GM19099 (cell line): ENCODE measurements around the gene TMOD2.

ENCODE experiments used
- POLR2A ChIP-seq: IDR thresholded peaks from 3 replicates; pipeline ENCODE4 v1.6.1; 2011; ENCODE audit warnings: low read depth; ENCODE audit not compliant: insufficient read length; ENCODE audit errors: extremely low read depth

TMOD2 gene

DNA sequence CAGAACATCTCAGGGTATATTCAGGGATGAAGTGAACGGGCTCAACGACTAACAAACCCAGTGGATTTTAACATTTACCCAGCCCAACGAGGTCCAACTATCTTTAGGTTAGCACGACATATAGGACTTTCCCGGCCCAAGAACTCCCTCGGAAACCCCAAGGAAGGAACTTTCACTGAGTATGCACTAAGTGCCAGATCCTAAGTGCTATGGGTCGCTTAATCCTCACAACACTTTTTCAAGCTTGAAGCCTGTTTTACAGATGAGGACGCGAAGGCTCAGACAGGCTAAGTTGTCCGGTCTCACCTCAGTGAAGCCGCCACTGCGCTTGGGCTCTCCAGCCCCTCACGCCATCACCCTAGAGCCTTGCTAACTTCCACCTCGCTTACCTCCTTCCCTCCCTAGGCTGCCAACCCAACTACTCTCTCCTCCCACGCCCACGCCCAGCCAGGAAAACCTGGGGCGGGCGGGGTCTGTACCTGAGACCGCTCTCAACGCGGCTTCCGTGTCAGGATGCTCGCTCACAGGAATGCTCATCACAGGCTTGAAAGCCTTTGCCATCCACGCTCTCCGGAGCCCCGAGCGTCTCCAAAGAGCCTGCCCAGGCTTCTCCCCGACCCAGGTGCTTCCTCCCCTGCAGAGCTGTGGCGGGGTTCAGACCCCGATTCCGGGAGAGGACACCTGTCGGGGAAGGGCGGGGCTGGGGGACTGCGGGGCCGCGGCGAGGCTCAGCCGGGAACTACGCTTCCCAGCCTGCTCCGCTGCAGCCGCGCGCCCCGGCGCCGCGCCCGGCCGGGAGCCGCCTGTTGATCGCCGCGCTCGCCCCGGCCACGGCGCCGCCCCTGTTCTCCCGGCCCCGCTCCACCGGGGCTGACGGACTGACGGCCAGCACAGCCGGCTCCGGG lies at the start of gene TMOD2:
Gene TMOD2 (plus strand): TSS at position 806 of the 905 bp plus-strand sequence. CDS start 14,845 bp downstream, outside the sequence.
- peak; percentile 39 for TF ChIP-seq POLR2A

- no peak for TF ChIP-seq POLR2A
Observed at GRCh38 chr15:51702710-51703109, 48.7 kb upstream of the TMOD2 start.

GRCh38 chr15:51706291-51706690 lies 45.1 kb upstream of the TMOD2 start:
- TF ChIP-seq POLR2A: no peak

- TF ChIP-seq POLR2A: no peak
Observed at GRCh38 chr15:51706926-51707608, 44.3 kb upstream of the TMOD2 start.

DNA sequence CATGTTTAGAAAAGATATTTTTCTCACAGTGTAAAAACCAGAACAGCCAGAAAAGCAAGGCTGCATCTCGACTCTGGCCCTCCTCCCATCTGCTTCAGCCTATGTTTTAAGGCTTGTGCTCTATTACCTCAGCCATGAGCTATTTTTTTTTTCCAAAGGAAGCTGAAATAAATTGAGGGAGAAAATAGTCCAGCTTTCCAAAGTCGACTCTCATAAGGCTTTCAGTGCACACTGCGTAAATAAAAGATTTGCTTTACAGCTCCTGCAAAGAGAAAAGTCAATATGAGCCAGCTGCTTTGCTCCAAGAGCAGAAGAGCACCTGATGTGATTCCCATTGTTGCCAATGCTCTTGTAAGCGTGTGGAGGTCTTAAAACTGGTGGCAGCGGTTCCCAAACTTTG lies 43.4 kb upstream of the TMOD2 start:
- no peak for TF ChIP-seq POLR2A

GRCh38 chr15:51709031-51709430 lies 42.4 kb upstream of the TMOD2 start:
- TF ChIP-seq POLR2A: no peak

- TF ChIP-seq POLR2A: no peak
Observed at GRCh38 chr15:51714162-51714561, 37.2 kb upstream of the TMOD2 start.

GRCh38 chr15:51714911-51715310 lies 36.5 kb upstream of the TMOD2 start:
- no peak for TF ChIP-seq POLR2A

GRCh38 chr15:51718219-51718618 lies 33.2 kb upstream of the TMOD2 start:
- no peak for TF ChIP-seq POLR2A

- TF ChIP-seq POLR2A: no peak
Observed at GRCh38 chr15:51718746-51719145, 32.7 kb upstream of the TMOD2 start.

DNA sequence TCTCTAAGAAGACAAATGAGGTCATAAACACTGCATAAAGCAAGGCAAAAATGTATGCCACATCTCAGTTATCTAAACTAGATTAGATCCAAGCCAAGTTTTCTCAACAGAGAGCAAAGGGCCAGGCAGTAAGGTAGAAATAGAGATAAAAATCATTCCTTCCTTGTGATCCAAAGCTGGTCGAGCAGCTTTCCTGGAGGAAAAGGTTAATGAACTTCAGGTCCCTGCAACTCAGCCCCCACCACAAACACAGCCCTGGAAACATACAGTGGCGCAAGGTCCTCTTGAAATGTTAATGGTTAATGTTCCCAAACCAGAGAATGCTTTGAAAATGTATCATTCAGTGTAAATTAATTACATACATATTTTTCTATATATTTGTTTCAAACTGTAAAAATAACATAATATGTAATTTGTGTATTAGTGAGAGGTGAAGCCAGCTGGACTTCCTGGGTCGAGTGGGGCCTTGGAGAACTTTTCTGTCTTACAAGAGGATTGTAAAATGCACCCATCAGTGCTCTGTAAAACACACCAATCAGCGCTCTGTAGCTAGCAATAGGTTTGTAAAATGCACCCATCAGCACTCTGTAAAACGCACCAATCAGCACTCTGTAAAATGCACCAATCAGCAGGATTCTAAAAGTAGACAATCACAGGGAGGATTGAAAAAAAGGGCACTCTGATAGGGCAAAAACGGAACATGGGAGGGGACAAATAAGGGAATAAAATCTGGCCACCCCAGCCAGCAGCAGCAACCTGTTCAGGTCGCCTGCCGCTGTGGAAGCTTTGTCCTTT lies 31.0 kb upstream of the TMOD2 start:
- no peak for TF ChIP-seq POLR2A

DNA sequence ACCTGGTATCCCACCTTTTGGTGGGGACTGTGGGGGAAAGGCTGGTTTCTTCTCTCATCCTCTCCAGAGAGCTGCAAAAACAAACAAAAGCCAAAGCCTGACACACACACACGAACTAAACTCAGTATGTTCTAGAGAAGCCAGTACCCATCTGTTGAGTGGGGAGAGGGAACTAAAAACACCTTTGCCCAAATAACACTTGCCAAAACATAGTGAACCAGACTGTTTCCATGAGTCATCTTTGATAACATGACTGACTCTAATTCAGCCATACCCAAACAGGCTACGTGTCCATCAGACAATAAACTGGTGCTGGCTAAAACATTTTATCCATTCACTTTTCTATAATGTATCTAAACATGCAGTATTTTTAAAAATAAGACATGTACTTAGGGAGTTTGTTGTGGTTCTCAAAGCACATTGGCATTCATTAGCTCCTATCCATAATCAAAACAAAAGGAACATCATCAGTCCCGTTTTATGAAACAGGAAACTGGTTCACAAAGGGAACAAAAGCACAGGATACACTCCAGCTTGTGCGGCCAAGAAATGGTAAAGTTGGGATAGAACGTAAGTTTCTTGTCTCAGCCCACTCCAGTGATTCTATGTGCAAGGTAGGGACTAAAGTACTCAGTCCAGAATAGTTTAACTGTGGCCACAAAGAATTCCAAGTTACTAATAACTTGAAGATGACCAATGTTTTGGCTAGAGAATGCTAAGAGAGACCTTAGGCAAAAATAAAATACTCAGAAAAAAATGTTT lies 30.0 kb upstream of the TMOD2 start:
- no peak for TF ChIP-seq POLR2A

DNA sequence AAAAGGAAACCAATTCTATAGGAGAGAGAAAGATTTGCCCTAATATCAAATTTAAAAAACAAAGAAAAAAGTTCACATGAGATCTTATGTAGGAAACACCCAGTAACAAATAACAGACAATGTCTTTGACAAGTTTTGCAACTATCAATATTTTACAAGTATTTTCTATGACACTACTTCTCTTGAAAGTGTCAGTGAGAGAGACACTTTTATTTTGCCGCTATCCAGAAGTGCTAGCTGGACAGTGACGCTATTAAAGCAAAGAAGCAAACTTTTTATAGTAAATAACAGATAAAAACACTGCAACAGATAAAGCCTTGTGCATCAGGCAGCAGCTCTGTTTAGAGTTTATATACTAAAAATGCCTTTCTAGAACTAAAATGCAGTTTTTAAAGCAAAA lies 27.2 kb upstream of the TMOD2 start:
- TF ChIP-seq POLR2A: no peak

- no peak for TF ChIP-seq POLR2A
Observed at GRCh38 chr15:51724673-51725072, 26.7 kb upstream of the TMOD2 start.

DNA sequence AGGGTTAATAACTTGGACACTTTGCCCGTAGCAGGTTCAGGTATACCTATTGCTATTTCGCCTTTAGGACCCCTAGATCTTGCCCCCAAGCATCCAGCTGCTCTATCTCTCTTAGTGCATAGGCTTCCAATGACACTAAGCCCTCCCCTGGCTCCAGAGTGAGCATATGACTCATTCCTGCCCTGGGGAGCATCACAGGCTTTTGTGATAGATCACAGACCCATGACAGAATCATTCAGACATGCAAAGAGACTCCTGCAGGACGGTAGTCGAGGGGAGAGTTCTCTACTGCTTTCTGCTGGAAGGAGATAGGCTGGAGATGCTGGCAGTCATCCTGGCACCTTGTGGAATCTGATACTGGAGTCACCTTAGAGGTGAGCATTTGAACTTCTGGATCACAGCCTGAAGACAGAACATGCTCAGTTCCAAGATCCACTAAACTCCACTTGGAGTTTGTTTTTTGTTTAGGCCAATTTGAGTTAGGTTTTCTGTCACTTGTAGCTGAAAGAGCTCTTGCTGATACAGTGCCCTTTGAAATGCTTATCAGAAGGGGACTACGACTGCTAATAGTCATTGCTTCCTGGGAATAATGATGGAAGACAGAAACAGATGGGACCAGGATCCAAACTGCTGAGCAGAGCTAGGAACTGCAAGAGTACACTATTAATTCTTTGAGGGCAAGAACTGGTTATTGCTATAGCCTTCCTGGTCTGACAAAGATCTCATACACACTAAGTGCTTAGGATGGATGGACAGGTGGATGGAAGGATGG lies 24.9 kb upstream of the TMOD2 start:
- TF ChIP-seq POLR2A: peak; percentile 39
